GM19395 (cell line): ENCODE data around the gene CNTN2.

Experiments used
- ATAC-seq: cut with Tn5 transposase; IDR thresholded peaks from one replicate; pipeline ENCODE4 v1.9.1; 2021; ENCODE audit warnings: mild to moderate bottlenecking, moderate library complexity; ENCODE audit not compliant: unreplicated experiment

CNTN2 gene

GRCh38 chr1:205054013-205054412, 11.0 kb downstream of the CNTN2 start:
- no peak for ATAC-seq

GRCh38 chr1:205056188-205056611, 13.2 kb downstream of the CNTN2 start:
- ATAC-seq = no peak

- no peak for ATAC-seq
Observed at GRCh38 chr1:205056956-205057568, 14.1 kb downstream of the CNTN2 start.

GRCh38 chr1:205057808-205058575, 15.0 kb downstream of the CNTN2 start:
- no peak for ATAC-seq

GRCh38 chr1:205058853-205059252, 15.8 kb downstream of the CNTN2 start:
- no peak for ATAC-seq

GRCh38 chr1:205059660-205060059, 16.6 kb downstream of the CNTN2 start:
- no peak for ATAC-seq

GRCh38 chr1:205060746-205061145, 17.7 kb downstream of the CNTN2 start:
- ATAC-seq = no peak

- ATAC-seq = no peak
Observed at GRCh38 chr1:205061227-205061626, 18.2 kb downstream of the CNTN2 start.

- no peak for ATAC-seq
Observed at GRCh38 chr1:205061665-205062069, 18.7 kb downstream of the CNTN2 start.

GRCh38 chr1:205062319-205062718, 19.3 kb downstream of the CNTN2 start:
- no peak for ATAC-seq

GRCh38 chr1:205062895-205063294, 19.9 kb downstream of the CNTN2 start:
- ATAC-seq = no peak

- ATAC-seq = no peak
Observed at GRCh38 chr1:205064301-205064700, 21.3 kb downstream of the CNTN2 start.

- ATAC-seq = no peak
Observed at GRCh38 chr1:205064741-205065316, 21.8 kb downstream of the CNTN2 start.

GRCh38 chr1:205065666-205066065, 22.7 kb downstream of the CNTN2 start:
- ATAC-seq = no peak

- no peak for ATAC-seq
Observed at GRCh38 chr1:205066141-205066818, 23.3 kb downstream of the CNTN2 start.

- ATAC-seq = no peak
Observed at GRCh38 chr1:205067031-205067430, 24.0 kb downstream of the CNTN2 start.

- ATAC-seq = no peak
Observed at GRCh38 chr1:205068001-205068400, 25.0 kb downstream of the CNTN2 start.

- no peak for ATAC-seq
Observed at GRCh38 chr1:205068457-205069040, 25.5 kb downstream of the CNTN2 start.

GRCh38 chr1:205069371-205070125, 26.5 kb downstream of the CNTN2 start:
- ATAC-seq = no peak

GRCh38 chr1:205071028-205071409, 28.0 kb downstream of the CNTN2 start:
- no peak for ATAC-seq

- ATAC-seq = no peak
Observed at GRCh38 chr1:205071801-205072200, 28.8 kb downstream of the CNTN2 start.
